ENCODE results near the gene KRTAP4-6. TPM values are rescaled to one million over a fixed set of nuclear protein-coding genes. Genes with fewer than 3 reads are reported as not detected.

Gene KRTAP4-6
- total and polyA plus RNA-seq, 2 of the 4 experiments (the other 2 are of a cell fraction), result not detected

DNA sequence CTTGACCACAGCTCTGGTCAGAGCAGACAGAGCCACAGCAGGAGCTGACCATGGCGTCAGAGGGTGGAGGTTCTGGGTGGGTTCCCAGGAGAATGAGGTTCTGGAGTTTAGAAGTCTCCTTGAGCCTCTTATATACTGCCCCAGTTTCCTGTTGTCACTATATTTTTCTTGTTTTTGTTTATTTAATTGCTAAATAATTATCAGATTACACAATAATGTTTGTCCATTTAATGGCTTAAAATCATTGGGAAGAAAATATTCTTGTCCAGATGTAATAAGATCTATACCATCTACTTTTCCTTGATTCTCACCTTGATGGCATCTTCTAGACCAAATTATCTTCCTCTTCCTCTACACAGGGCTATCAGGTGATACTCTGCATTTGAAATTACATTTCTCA lies 27.8 kb upstream of the KRTAP4-6 start, which contains the start of gene KRTAP4-3:
Gene KRTAP4-3 (minus strand): TSS at position 101 of the 400 bp plus-strand sequence. CDS start 49 bp downstream, at position 52.
- H3K14ac ChIP-seq (replicated peaks; ENCODE audit: low read depth, low read length), result no peak within 1 kb of the TSS
- H4K5ac ChIP-seq (ENCODE audit: low read depth, low read length), result no peak within 1 kb of the TSS
- H2AFZ ChIP-seq (replicated peaks; ENCODE audit: low read length, poor library complexity), result no peak within 1 kb of the TSS
- no peak within 1 kb of the TSS for H3K27ac ChIP-seq (ENCODE audit: insufficient read depth, low read length)
- no peak within 1 kb of the TSS for H2BK5ac ChIP-seq (ENCODE audit: low read depth, low read length, poor library complexity, severe bottlenecking)
- H3K36me3 ChIP-seq (ENCODE audit: control insufficient read depth, insufficient read depth, low read length), result no peaks in the 10 kb centered on the region
- no peak within 1 kb of the TSS for H3K23ac ChIP-seq (ENCODE audit: low read depth, low read length)
- ChIA-PET POLR2A (ENCODE audit: unreplicated experiment) (no interaction called here), CTCF (no interaction called here)
- H3K9me3 ChIP-seq (ENCODE audit: control insufficient read depth, insufficient read depth, low read length), result no peaks in the 10 kb centered on the region
- no peak within 1 kb of the TSS for H4K8ac ChIP-seq (ENCODE audit: low read depth in 2 of 2, low read length in 2 of 2)
- H3K4me3 ChIP-seq (ENCODE audit: insufficient read depth, low read depth, low read length), result no peak within 1 kb of the TSS
- no peak within 1 kb of the TSS for H3K9ac ChIP-seq (ENCODE audit: low read depth, low read length)
- H3K18ac ChIP-seq (ENCODE audit: low read depth, low read length), result no peak within 1 kb of the TSS
- dilution Hi-C loops (cut with HindIII; ENCODE audit: low sequenced_read_pairs, unreplicated experiment) (no loop called here), intact Hi-C loops (cut with micrococcal nuclease) (no loop called here), in situ Hi-C loops (cut with MboI; ENCODE audit: low sequenced_read_pairs) (no loop called here)
- no peak within 1 kb of the TSS for H2BK120ac ChIP-seq (ENCODE audit: low read depth, low read length)
- H3K4me2 ChIP-seq (ENCODE audit: low read depth, low read length), result no peak within 1 kb of the TSS
- WGBS, 2 experiments (ENCODE audit: extremely low coverage in 2 of 2, insufficient read length in 1 of 2), result no CpG with 5 or more reads among the region's 1 CpG
- H3K4ac ChIP-seq (ENCODE audit: low read depth, low read length), result no peak within 1 kb of the TSS
- no peak within 1 kb of the TSS for H2AK5ac ChIP-seq (ENCODE audit: low read depth, low read length)
- no peak within 1 kb of the TSS for H3K56ac ChIP-seq (ENCODE audit: extremely low read depth, insufficient read depth, low read length)
- no peak within 1 kb of the TSS for H2AK9ac ChIP-seq (replicated peaks; ENCODE audit: low read depth, low read length, poor library complexity)
- no peak for DNase-seq
- H2BK20ac ChIP-seq (ENCODE audit: low read depth, low read length), result no peak within 1 kb of the TSS
- H4K20me1 ChIP-seq (ENCODE audit: insufficient read depth, low read length), result no peaks in the 10 kb centered on the region
- no peaks in the 10 kb centered on the region for H3K27me3 ChIP-seq (ENCODE audit: control insufficient read depth, insufficient read depth, low read length)
- TF ChIP-seq FOS (IDR thresholded peaks at IDR 0.05; ENCODE audit: low read depth, low read length) (no peak), NFE2L2 (IDR thresholded peaks at IDR 0.05; ENCODE audit: low read depth, low read length) (no peak), BHLHE40 (IDR thresholded peaks at IDR 0.05; ENCODE audit: low read depth, low read length) (no peak), SMC3 (IDR thresholded peaks at IDR 0.05; ENCODE audit: low read depth, low read length) (no peak), MAFK (IDR thresholded peaks at IDR 0.05; ENCODE audit: low read depth, low read length) (no peak), MXI1 (IDR thresholded peaks at IDR 0.05; ENCODE audit: borderline replicate concordance, low read depth, low read length) (no peak), RAD21 (IDR thresholded peaks at IDR 0.05; ENCODE audit: low read length) (no peak), MAZ (IDR thresholded peaks at IDR 0.05; ENCODE audit: borderline replicate concordance, low read depth, low read length) (no peak), RFX5 (IDR thresholded peaks at IDR 0.05; ENCODE audit: low read depth, low read length) (no peak)
- TF ChIP-seq, protein P1, sequence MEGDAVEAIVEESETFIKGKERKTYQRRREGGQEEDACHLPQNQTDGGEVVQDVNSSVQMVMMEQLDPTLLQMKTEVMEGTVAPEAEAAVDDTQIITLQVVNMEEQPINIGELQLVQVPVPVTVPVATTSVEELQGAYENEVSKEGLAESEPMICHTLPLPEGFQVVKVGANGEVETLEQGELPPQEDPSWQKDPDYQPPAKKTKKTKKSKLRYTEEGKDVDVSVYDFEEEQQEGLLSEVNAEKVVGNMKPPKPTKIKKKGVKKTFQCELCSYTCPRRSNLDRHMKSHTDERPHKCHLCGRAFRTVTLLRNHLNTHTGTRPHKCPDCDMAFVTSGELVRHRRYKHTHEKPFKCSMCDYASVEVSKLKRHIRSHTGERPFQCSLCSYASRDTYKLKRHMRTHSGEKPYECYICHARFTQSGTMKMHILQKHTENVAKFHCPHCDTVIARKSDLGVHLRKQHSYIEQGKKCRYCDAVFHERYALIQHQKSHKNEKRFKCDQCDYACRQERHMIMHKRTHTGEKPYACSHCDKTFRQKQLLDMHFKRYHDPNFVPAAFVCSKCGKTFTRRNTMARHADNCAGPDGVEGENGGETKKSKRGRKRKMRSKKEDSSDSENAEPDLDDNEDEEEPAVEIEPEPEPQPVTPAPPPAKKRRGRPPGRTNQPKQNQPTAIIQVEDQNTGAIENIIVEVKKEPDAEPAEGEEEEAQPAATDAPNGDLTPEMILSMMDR (conservative IDR thresholded peaks at IDR 0.05; ENCODE audit: low read depth, low read length), result no peak
- TF ChIP-seq, protein P2, sequence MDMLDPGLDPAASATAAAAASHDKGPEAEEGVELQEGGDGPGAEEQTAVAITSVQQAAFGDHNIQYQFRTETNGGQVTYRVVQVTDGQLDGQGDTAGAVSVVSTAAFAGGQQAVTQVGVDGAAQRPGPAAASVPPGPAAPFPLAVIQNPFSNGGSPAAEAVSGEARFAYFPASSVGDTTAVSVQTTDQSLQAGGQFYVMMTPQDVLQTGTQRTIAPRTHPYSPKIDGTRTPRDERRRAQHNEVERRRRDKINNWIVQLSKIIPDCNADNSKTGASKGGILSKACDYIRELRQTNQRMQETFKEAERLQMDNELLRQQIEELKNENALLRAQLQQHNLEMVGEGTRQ (IDR thresholded peaks at IDR 0.05; ENCODE audit: low read depth, low read length), result no peak
- ATAC-seq (ENCODE audit: low read depth), result no peak
- H2BK15ac ChIP-seq (ENCODE audit: low read depth, low read length), result no peak within 1 kb of the TSS
- H4K91ac ChIP-seq (ENCODE audit: insufficient read depth, low read depth, low read length), result no peak within 1 kb of the TSS
- no peaks in the 10 kb centered on the region for H3K4me1 ChIP-seq (ENCODE audit: control insufficient read depth, insufficient read depth, low read length)
- no peaks in the 10 kb centered on the region for H3K79me1 ChIP-seq (ENCODE audit: low read depth in 1 of 2, low read length in 2 of 2)
- no TSS peak for BruUV-seq (replicated peaks)
- H3K9me1 ChIP-seq (ENCODE audit: insufficient read depth, low read length), result no peaks in the 10 kb centered on the region
